H1 (cell line): ENCODE measurements around the gene HSD11B1. TPM values are rescaled to one million over a fixed set of nuclear protein-coding genes. Genes with fewer than 3 reads are reported as not detected.

Source experiments
- CTCF ChIA-PET: fragments of 300-600 bp; sonication (Branson Sonifier 250); formaldehyde crosslinking; loops from one replicate; lab custom pipeline; 2021; ENCODE audit not compliant: partially characterized antibody; lab: Charles Lee
- POLR2A ChIA-PET: fragments of 300-600 bp; sonication (Branson Sonifier 250); formaldehyde crosslinking; loops from one replicate; lab custom pipeline; 2021; ENCODE audit warnings: inconsistent platforms; ENCODE audit not compliant: partially characterized antibody; lab: Charles Lee
- DNase-seq, 2 experiments: peaks; one replicate each; pipeline versions ENCODE4 v3.0.0 to v3.0.0-alpha.2; 2010 to 2022; ENCODE audit warnings: low spot score in 2 of 2, low read depth in 1 of 2, mixed read lengths in 1 of 2
- FAIRE-seq: peaks from 2 replicates; lab custom pipeline; 2011; peaks lifted over from hg19 to GRCh38; lab: Jason Lieb, UNC
- H2AFZ ChIP-seq: 2 replicates; pipeline ENCODE4 v1.8.1; 2012; ENCODE audit warnings: low read length, inconsistent platforms
- H2AK5ac ChIP-seq: 2 replicates; pipeline ENCODE4 v1.6.1; 2013; ENCODE audit warnings: low read depth, low read length
- H2BK120ac ChIP-seq: replicated peaks from 2 replicates; pipeline ENCODE3; 2013; ENCODE audit warnings: low read depth, low read length, inconsistent platforms
- H2BK12ac ChIP-seq: 2 replicates; pipeline ENCODE4 v1.6.1; 2013; ENCODE audit warnings: low read depth, low read length
- H2BK15ac ChIP-seq: 2 replicates; pipeline ENCODE4 v1.6.1; 2013; ENCODE audit warnings: low read length
- H2BK20ac ChIP-seq: 2 replicates; pipeline ENCODE4 v1.6.1; 2013; ENCODE audit warnings: low read length
- H2BK5ac ChIP-seq: 2 replicates; pipeline ENCODE4 v1.6.1; 2013; ENCODE audit warnings: low read depth, low read length
- H3K14ac ChIP-seq: 2 replicates; pipeline ENCODE4 v1.6.1; 2013; ENCODE audit warnings: inconsistent platforms; ENCODE audit not compliant: insufficient read length
- H3K18ac ChIP-seq: 2 replicates; pipeline ENCODE4 v1.6.1; 2013; ENCODE audit warnings: low read length; ENCODE audit errors: extremely low read depth
- H3K23ac ChIP-seq: 2 replicates; pipeline ENCODE4 v1.6.1; 2013; ENCODE audit warnings: inconsistent platforms; ENCODE audit not compliant: insufficient read length
- H3K23me2 ChIP-seq: 2 replicates; pipeline ENCODE4 v1.6.1; 2013; ENCODE audit warnings: low read depth, low read length
- H3K27ac ChIP-seq: 2 replicates; pipeline ENCODE4 v1.6.1; 2011; ENCODE audit warnings: low read depth, low read length, inconsistent platforms
- H3K27me3 ChIP-seq, 4 experiments: replicated peaks in 1 of 4; 1 replicate in 1 of 4; 2 replicates in 3 of 4; pipeline versions ENCODE4 v1.6.1 to v1.8.1; 2011 to 2013; ENCODE audit warnings: low read length in 3 of 4, mild to moderate bottlenecking in 3 of 4, inconsistent platforms in 2 of 4, mixed read lengths in 2 of 4, moderate library complexity in 1 of 4; ENCODE audit not compliant: control insufficient read depth in 3 of 4, insufficient read depth in 3 of 4; ENCODE audit errors: extremely low read depth in 1 of 4
- H3K36me3 ChIP-seq, 4 experiments: 2 replicates each; pipeline versions ENCODE4 v1.6.1 to v1.8.1; 2011 to 2013; ENCODE audit warnings: mild to moderate bottlenecking in 4 of 4, low read length in 3 of 4, moderate library complexity in 2 of 4, control low read depth in 1 of 4, inconsistent platforms in 1 of 4; ENCODE audit not compliant: insufficient read depth in 4 of 4, control insufficient read depth in 2 of 4
- H3K4ac ChIP-seq: replicated peaks from 2 replicates; pipeline ENCODE3; 2013; ENCODE audit warnings: low read length, low read depth, mixed read lengths, inconsistent platforms; ENCODE audit not compliant: insufficient read length
- H3K4me1 ChIP-seq, 4 experiments: replicated peaks in 1 of 4; 1 replicate in 1 of 4; 2 replicates in 3 of 4; pipeline versions ENCODE4 v1.6.1 to v1.8.1; 2011 to 2013; ENCODE audit warnings: low read length in 3 of 4, inconsistent platforms in 2 of 4, mixed read lengths in 1 of 4; ENCODE audit not compliant: insufficient read depth in 4 of 4, control insufficient read depth in 3 of 4
- H3K4me2 ChIP-seq, 2 experiments: 2 replicates each; pipeline versions ENCODE4 v1.6.1 to v1.8.1; 2011 to 2013; ENCODE audit warnings: low read depth in 2 of 2, low read length in 2 of 2, control low read depth in 1 of 2, inconsistent platforms in 1 of 2, mild to moderate bottlenecking in 1 of 2; ENCODE audit not compliant: insufficient read depth in 1 of 2
- H3K4me3 ChIP-seq, 4 experiments: fragments of 200-600, 300-600 bp in 1 of 4; sonication (generic), shearing (Covaris generic), sonication (Bioruptor Twin) in 1 of 4; 2 replicates each; pipeline versions ENCODE4 v1.5.1 to v1.8.1; 2011 to 2016; ENCODE audit warnings: low read length in 4 of 4, low read depth in 3 of 4, control low read depth in 2 of 4, inconsistent platforms in 2 of 4, mild to moderate bottlenecking in 2 of 4, mixed read lengths in 1 of 4, moderate library complexity in 1 of 4; ENCODE audit not compliant: insufficient read depth in 2 of 4; ENCODE audit errors: extremely low read depth in 1 of 4
- H3K56ac ChIP-seq: replicated peaks from 2 replicates; pipeline ENCODE3; 2013; ENCODE audit warnings: low read depth, mild to moderate bottlenecking, mixed read lengths, low read length, inconsistent platforms; ENCODE audit not compliant: insufficient read length
- H3K79me1 ChIP-seq: 2 replicates; pipeline ENCODE4 v1.6.1; 2013; ENCODE audit warnings: low read depth, low read length, control low read depth
- H3K79me2 ChIP-seq, 2 experiments: 2 replicates each; pipeline versions ENCODE4 v1.6.1 to v1.8.1; 2012 to 2013; ENCODE audit warnings: low read length in 2 of 2, mild to moderate bottlenecking in 2 of 2, inconsistent platforms in 1 of 2; ENCODE audit not compliant: insufficient read depth in 2 of 2, control insufficient read depth in 1 of 2
- H3K9ac ChIP-seq, 4 experiments: replicated peaks in 1 of 4; 1 replicate in 1 of 4; 2 replicates in 3 of 4; pipeline versions ENCODE4 v1.6.1 to v1.8.1; 2011 to 2013; ENCODE audit warnings: low read depth in 3 of 4, low read length in 3 of 4, control low read depth in 2 of 4, mild to moderate bottlenecking in 2 of 4, moderate library complexity in 2 of 4, inconsistent platforms in 1 of 4; ENCODE audit errors: extremely low read depth in 1 of 4
- H3K9me3 ChIP-seq, 2 experiments: 2 replicates each; pipeline versions ENCODE4 v1.6.1 to v1.8.1; 2012 to 2013; ENCODE audit warnings: mild to moderate bottlenecking in 2 of 2, moderate library complexity in 2 of 2, control low read depth in 1 of 2, inconsistent platforms in 1 of 2, low read depth in 1 of 2, low read length in 1 of 2, mixed read lengths in 1 of 2; ENCODE audit not compliant: insufficient read depth in 2 of 2
- H4K20me1 ChIP-seq, 2 experiments: replicated peaks in 1 of 2; 2 replicates each; pipeline versions ENCODE3 to v1.8.1; 2011 to 2013; ENCODE audit warnings: inconsistent platforms in 2 of 2, low read length in 2 of 2, mild to moderate bottlenecking in 1 of 2; ENCODE audit not compliant: insufficient read depth in 2 of 2, control insufficient read depth in 1 of 2
- H4K5ac ChIP-seq: 2 replicates; pipeline ENCODE4 v1.6.1; 2013; ENCODE audit warnings: low read length, low read depth, mixed read lengths, inconsistent platforms; ENCODE audit not compliant: insufficient read length
- H4K8ac ChIP-seq: 2 replicates; pipeline ENCODE4 v1.8.0; 2013; ENCODE audit warnings: mild to moderate bottlenecking, moderate library complexity, low read length, inconsistent platforms; ENCODE audit not compliant: insufficient read depth; ENCODE audit errors: extremely low read depth
- H4K91ac ChIP-seq: replicated peaks from 2 replicates; pipeline ENCODE3; 2013; ENCODE audit warnings: low read length, mixed read lengths, inconsistent platforms; ENCODE audit not compliant: insufficient read length
- CHD2 ChIP-seq: IDR thresholded peaks from 2 replicates; pipeline ENCODE4 v1.6.1; 2012; ENCODE audit warnings: low read length, improper control_type of control experiment
- EGR1 ChIP-seq: IDR thresholded peaks from 2 replicates; pipeline ENCODE4 v1.6.1; 2011; ENCODE audit warnings: low read depth, low read length, borderline replicate concordance
- JUN ChIP-seq: IDR thresholded peaks from 2 replicates; pipeline ENCODE4 v1.6.1; 2011; ENCODE audit warnings: low read depth, mild to moderate bottlenecking, improper control_type of control experiment, low read length
- POLR2AphosphoS5 ChIP-seq: IDR thresholded peaks from 2 replicates; pipeline ENCODE4 v1.6.1; 2011; ENCODE audit warnings: low read depth, low read length
- RXRA ChIP-seq: IDR thresholded peaks from 2 replicates; pipeline ENCODE4 v1.6.1; 2011; ENCODE audit warnings: low read depth, mild to moderate bottlenecking, low read length, moderate library complexity; ENCODE audit not compliant: insufficient read depth
- WGBS, 2 experiments: shearing (Covaris generic) in 1 of 2; methylation state at CpG; one replicate each; pipeline versions ENCODE4 v1.1.6 to v1.1.7; 2013 to 2015; ENCODE audit warnings: low lambda C conversion rate in 2 of 2, mixed read lengths in 2 of 2, inconsistent platforms in 1 of 2, low coverage in 1 of 2, missing lambda C conversion rate in 1 of 2; ENCODE audit not compliant: insufficient replicate concordance in 2 of 2, insufficient coverage in 1 of 2, insufficient read length in 1 of 2; ENCODE audit errors: extremely low coverage in 1 of 2, missing lambda C conversion rate in 1 of 2; 5-methylcytosine and 5-hydroxymethylcytosine counted together
- polyA plus RNA-seq, 7 experiments: library from polyadenylated mRNA; depleted of rRNA in 3 of 7; stranded (reverse) in 5 of 7; unstranded in 2 of 7; fragments of >200 nt in 5 of 7; fragments of 200-250 nt in 2 of 7; gene quantifications; 1 replicate in 5 of 7; 2 replicates in 1 of 7; 4 replicates in 1 of 7; pipeline versions ENCODE4 v1.2.1 to v1.2.3, GENCODE V29; 2011 to 2013; ENCODE audit warnings: missing spikeins in 2 of 7, mixed read lengths in 2 of 7
- total RNA-seq: library from RNA; stranded (reverse); fragmentation: NEBNext Ultra II Directional; extraction: Animal tissue kit (Norgen Biotek cat#: 25700); gene quantifications from 2 replicates; pipeline ENCODE4 v1.2.1, GENCODE V29; 2021
- TF ChIP-seq, protein P1 (sequence below): IDR thresholded peaks from 2 replicates; pipeline ENCODE4 v1.6.1; 2012; ENCODE audit warnings: low read length, inconsistent platforms

HSD11B1 gene
- total and polyA plus RNA-seq, 2 of the 8 experiments (the other 6 are each of a cell fraction or from before 2014, with no cell fraction given): not detected

DNA sequence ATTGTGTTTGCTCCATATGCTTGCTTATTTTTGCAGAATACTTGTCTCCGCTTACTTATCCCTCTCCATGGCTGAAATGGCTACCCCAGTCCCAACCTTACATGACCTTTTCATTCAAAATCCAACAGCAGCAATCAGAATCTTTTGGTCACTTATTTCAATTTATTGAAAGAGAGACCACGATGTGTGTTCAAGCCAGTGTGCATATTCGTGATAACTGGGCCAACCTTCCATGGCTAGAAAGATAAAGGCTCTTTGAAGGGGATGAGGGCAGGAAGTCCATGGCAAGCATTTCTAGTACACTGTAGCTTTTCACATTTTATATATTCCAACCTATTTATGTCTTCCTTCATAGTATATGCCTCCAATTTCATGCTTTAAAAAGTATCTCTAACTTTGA is 23.1 kb downstream of the HSD11B1 start:
- Histone ChIP-seq H3K23ac (no peak overlapping the region), H3K79me1 (no peaks in the 10 kb centered on the region), H3K79me2 (no peaks in the 10 kb centered on the region), H4K91ac (no peak overlapping the region), H4K20me1 (no peaks in the 10 kb centered on the region), H2BK15ac (no peak overlapping the region), H2AK5ac (no peak overlapping the region), H3K9me3 (no peaks in the 10 kb centered on the region), H2BK12ac (no peak overlapping the region), H2BK5ac (no peak overlapping the region), H3K4ac (no peak overlapping the region), H2BK120ac (no peak overlapping the region), H3K36me3 (no peaks in the 10 kb centered on the region), H4K5ac (no peak overlapping the region), H3K4me1 (no peaks in the 10 kb centered on the region), H3K56ac (no peak overlapping the region), H3K27me3 (no peaks in the 10 kb centered on the region), H3K4me2 (no peak overlapping the region), H3K14ac (no peak overlapping the region), H2BK20ac (no peak overlapping the region), H3K4me3 (no peak overlapping the region), H4K8ac (no peak overlapping the region), H3K23me2 (no peaks in the 10 kb centered on the region; the same call in 1 of the 2 replicates), H3K18ac (no peak overlapping the region), H3K9ac (no peak overlapping the region), H2AFZ (no peak overlapping the region), H3K27ac (no peak overlapping the region)
- ChIA-PET POLR2A (no interaction called here), CTCF (interaction anchor here (0.6 to 5.3 kb wide), 9 partner anchors 8 to 1528 kb away, joined by 3 to 31 read pairs (median 4); no protein-coding TSS in a partner anchor)
- 98% methylated on average over 3 of the region's 3 CpGs; no CpG with 5 or more reads in 1 of the 2 experiments for WGBS, 2 experiments
- DNase-seq: no peak
- FAIRE-seq: no peak
- TF ChIP-seq JUN (no peak), CHD2 (no peak), RXRA (no peak), EGR1 (no peak), POLR2AphosphoS5 (no peak)
- TF ChIP-seq, protein P1, sequence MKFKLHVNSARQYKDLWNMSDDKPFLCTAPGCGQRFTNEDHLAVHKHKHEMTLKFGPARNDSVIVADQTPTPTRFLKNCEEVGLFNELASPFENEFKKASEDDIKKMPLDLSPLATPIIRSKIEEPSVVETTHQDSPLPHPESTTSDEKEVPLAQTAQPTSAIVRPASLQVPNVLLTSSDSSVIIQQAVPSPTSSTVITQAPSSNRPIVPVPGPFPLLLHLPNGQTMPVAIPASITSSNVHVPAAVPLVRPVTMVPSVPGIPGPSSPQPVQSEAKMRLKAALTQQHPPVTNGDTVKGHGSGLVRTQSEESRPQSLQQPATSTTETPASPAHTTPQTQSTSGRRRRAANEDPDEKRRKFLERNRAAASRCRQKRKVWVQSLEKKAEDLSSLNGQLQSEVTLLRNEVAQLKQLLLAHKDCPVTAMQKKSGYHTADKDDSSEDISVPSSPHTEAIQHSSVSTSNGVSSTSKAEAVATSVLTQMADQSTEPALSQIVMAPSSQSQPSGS: no peak
